ENCODE measurements around the gene INPP1. TPM values are rescaled to one million over a fixed set of nuclear protein-coding genes. Genes with fewer than 3 reads are reported as not detected.

INPP1 gene
- total RNA-seq, 2 donors from 2014 or later, result 35.3 to 39.2 TPM

GRCh38 chr2:190340369-190340768 lies 3.0 kb upstream of the INPP1 start:
- H3K27ac ChIP-seq, result no peak overlapping the region
- no peaks in the 10 kb centered on the region for H3K4me1 ChIP-seq
- H3K4me3 ChIP-seq, result no peak overlapping the region
- no peaks in the 10 kb centered on the region for H3K36me3 ChIP-seq
- DNase-seq, result no peak
- intact Hi-C loops (cut with DNase I), result no loop called here
- no peak overlapping the region for H3K9ac ChIP-seq (ENCODE audit: low read depth in 2 of 2, low read length in 2 of 2)
- H3K27me3 ChIP-seq, result no peaks in the 10 kb centered on the region
- H3K9me3 ChIP-seq, result no peaks in the 10 kb centered on the region
- TF ChIP-seq CTCF (IDR thresholded peaks at IDR 0.05), result no peak

GRCh38 chr2:190342611-190343010 lies 778 bp upstream of the INPP1 start:
- Histone ChIP-seq H3K27ac (peak overlapping the region; percentile 91), H3K4me1 (no peaks in the 10 kb centered on the region), H3K4me3 (no peak overlapping the region), H3K27me3 (no peaks in the 10 kb centered on the region), H3K9me3 (no peaks in the 10 kb centered on the region), H3K9ac (ENCODE audit: low read depth in 2 of 2, low read length in 2 of 2) (no peak overlapping the region), H3K36me3 (no peaks in the 10 kb centered on the region)
- DNase-seq, result no peak
- no peak for TF ChIP-seq CTCF (IDR thresholded peaks at IDR 0.05)
- intact Hi-C loops (cut with DNase I), result no loop called here

GRCh38 chr2:190343089-190343535 lies 277 bp upstream of the INPP1 start:
- Histone ChIP-seq H3K9ac (ENCODE audit: low read depth in 2 of 2, low read length in 2 of 2) (peak overlapping the region; percentile 84 to 90), H3K27me3 (no peaks in the 10 kb centered on the region), H3K9me3 (no peaks in the 10 kb centered on the region), H3K36me3 (no peaks in the 10 kb centered on the region), H3K4me3 (peak overlapping the region; percentile 70), H3K27ac (peak overlapping the region; percentile 91), H3K4me1 (no peaks in the 10 kb centered on the region)
- intact Hi-C loops (cut with DNase I), result no loop called here
- DNase-seq, result no peak
- TF ChIP-seq CTCF (IDR thresholded peaks at IDR 0.05), result no peak

GRCh38 chr2:190344276-190344827 lies 963 bp downstream of the INPP1 start:
- peak; percentile 75 for DNase-seq
- H3K4me1 ChIP-seq, result no peaks in the 10 kb centered on the region
- peak overlapping the region; percentile 84 to 90 for H3K9ac ChIP-seq (ENCODE audit: low read depth in 2 of 2, low read length in 2 of 2)
- no peak for TF ChIP-seq CTCF (IDR thresholded peaks at IDR 0.05)
- H3K27ac ChIP-seq, result peak overlapping the region; percentile 91
- H3K27me3 ChIP-seq, result no peaks in the 10 kb centered on the region
- H3K36me3 ChIP-seq, result no peaks in the 10 kb centered on the region
- intact Hi-C loops (cut with DNase I), result no loop called here
- peak overlapping the region; percentile 70 for H3K4me3 ChIP-seq
- no peaks in the 10 kb centered on the region for H3K9me3 ChIP-seq

GRCh38 chr2:190350371-190350770 lies 7.0 kb downstream of the INPP1 start:
- no peak for TF ChIP-seq CTCF (IDR thresholded peaks at IDR 0.05)
- Histone ChIP-seq H3K4me1 (no peaks in the 10 kb centered on the region), H3K4me3 (no peak overlapping the region), H3K9me3 (no peaks in the 10 kb centered on the region), H3K27ac (no peak overlapping the region), H3K9ac (ENCODE audit: low read depth in 2 of 2, low read length in 2 of 2) (no peak overlapping the region), H3K36me3 (no peaks in the 10 kb centered on the region), H3K27me3 (no peaks in the 10 kb centered on the region)
- no peak for DNase-seq
- intact Hi-C loops (cut with DNase I), result no loop called here
